Mucosa of stomach (tissue), 1 donor: Measurements from ENCODE around the gene VAPB.
"Not testable (repeated sequence)": the region's sequence is repeated elsewhere in the genome, so short reads cannot be mapped to it uniquely, and the experiment has no call there.

ENCODE experiments used
- H3K27me3 ChIP-seq: one replicate; pipeline ENCODE4 v1.7.0; 2013; ENCODE audit warnings: mild to moderate bottlenecking, low read length; ENCODE audit not compliant: control insufficient read depth, insufficient read depth
- H3K36me3 ChIP-seq: one replicate; pipeline ENCODE4 v1.7.0; 2013; ENCODE audit warnings: low read length; ENCODE audit not compliant: control insufficient read depth, insufficient read depth
- H3K4me1 ChIP-seq: one replicate; pipeline ENCODE4 v1.7.0; 2013; ENCODE audit warnings: mild to moderate bottlenecking, low read length; ENCODE audit not compliant: control insufficient read depth, insufficient read depth
- H3K4me3 ChIP-seq: one replicate; pipeline ENCODE4 v1.7.0; 2013; ENCODE audit warnings: low read length
- H3K9ac ChIP-seq: one replicate; pipeline ENCODE4 v1.7.0; 2013; ENCODE audit warnings: mild to moderate bottlenecking, low read length, moderate library complexity
- H3K9me3 ChIP-seq: one replicate; pipeline ENCODE4 v1.7.0; 2013; ENCODE audit warnings: mild to moderate bottlenecking, low read length, moderate library complexity; ENCODE audit not compliant: control insufficient read depth
- donor health status: Pancreatic carcinoma.

VAPB gene

GRCh38 chr20:58362970-58363369, 26.1 kb upstream of the VAPB start:
- Histone ChIP-seq H3K9me3 (no peaks in the 10 kb centered on the region), H3K4me1 (no peaks in the 10 kb centered on the region), H3K4me3 (no peak overlapping the region), H3K9ac (no peak overlapping the region), H3K27me3 (no peaks in the 10 kb centered on the region), H3K36me3 (no peaks in the 10 kb centered on the region)

- H3K4me1 ChIP-seq, result no peaks in the 10 kb centered on the region
- no peaks in the 10 kb centered on the region for H3K36me3 ChIP-seq
- H3K27me3 ChIP-seq, result no peaks in the 10 kb centered on the region
- no peak overlapping the region for H3K9ac ChIP-seq
- no peak overlapping the region for H3K4me3 ChIP-seq
- H3K9me3 ChIP-seq, result no peaks in the 10 kb centered on the region
Measured at GRCh38 chr20:58366866-58367265, 22.2 kb upstream of the VAPB start.

GRCh38 chr20:58372806-58373205, 16.2 kb upstream of the VAPB start:
- no peaks in the 10 kb centered on the region for H3K4me1 ChIP-seq

GRCh38 chr20:58373296-58373695, 15.7 kb upstream of the VAPB start:
- H3K27me3 ChIP-seq, H3K36me3 ChIP-seq, H3K4me1 ChIP-seq, H3K9ac ChIP-seq, H3K4me3 ChIP-seq, H3K9me3 ChIP-seq: not testable (repeated sequence)

More at GRCh38 chr20:58372806-58373205, 16.2 kb upstream of the VAPB start:
- Histone ChIP-seq H3K4me3 (no peak overlapping the region), H3K36me3 (no peaks in the 10 kb centered on the region), H3K27me3 (no peaks in the 10 kb centered on the region), H3K9ac (no peak overlapping the region), H3K9me3 (no peaks in the 10 kb centered on the region)

GRCh38 chr20:58374027-58374850, 14.8 kb upstream of the VAPB start:
- no peak overlapping the region for H3K4me3 ChIP-seq
- H3K27me3 ChIP-seq, result no peaks in the 10 kb centered on the region
- H3K9me3 ChIP-seq, result no peaks in the 10 kb centered on the region
- no peak overlapping the region for H3K9ac ChIP-seq
- no peaks in the 10 kb centered on the region for H3K4me1 ChIP-seq
- H3K36me3 ChIP-seq, result no peaks in the 10 kb centered on the region

- H3K4me3 ChIP-seq, result no peak overlapping the region
- no peak overlapping the region for H3K9ac ChIP-seq
- H3K9me3 ChIP-seq, result no peaks in the 10 kb centered on the region
- no peaks in the 10 kb centered on the region for H3K36me3 ChIP-seq
- no peaks in the 10 kb centered on the region for H3K27me3 ChIP-seq
- H3K4me1 ChIP-seq, result no peaks in the 10 kb centered on the region
Measured at GRCh38 chr20:58374906-58375758, 13.9 kb upstream of the VAPB start.

- no peaks in the 10 kb centered on the region for H3K4me1 ChIP-seq
- H3K36me3 ChIP-seq, result no peaks in the 10 kb centered on the region
- no peak overlapping the region for H3K9ac ChIP-seq
Measured at GRCh38 chr20:58375759-58376352, 13.2 kb upstream of the VAPB start.

GRCh38 chr20:58377017-58377416, 12.0 kb upstream of the VAPB start:
- no peaks in the 10 kb centered on the region for H3K36me3 ChIP-seq
- H3K27me3 ChIP-seq, result no peaks in the 10 kb centered on the region
- no peak overlapping the region for H3K4me3 ChIP-seq

More at GRCh38 chr20:58375759-58376352, 13.2 kb upstream of the VAPB start:
- Histone ChIP-seq H3K4me3 (no peak overlapping the region), H3K27me3 (no peaks in the 10 kb centered on the region), H3K9me3 (no peaks in the 10 kb centered on the region)

GRCh38 chr20:58377766-58378401, 11.1 kb upstream of the VAPB start:
- Histone ChIP-seq H3K4me3 (no peak overlapping the region), H3K9ac (no peak overlapping the region), H3K27me3 (no peaks in the 10 kb centered on the region), H3K9me3 (no peaks in the 10 kb centered on the region), H3K36me3 (no peaks in the 10 kb centered on the region), H3K4me1 (no peaks in the 10 kb centered on the region)

More at GRCh38 chr20:58377017-58377416, 12.0 kb upstream of the VAPB start:
- no peaks in the 10 kb centered on the region for H3K9me3 ChIP-seq
- no peaks in the 10 kb centered on the region for H3K4me1 ChIP-seq
- H3K9ac ChIP-seq, result no peak overlapping the region

- no peak overlapping the region for H3K4me3 ChIP-seq
- no peak overlapping the region for H3K9ac ChIP-seq
- H3K27me3 ChIP-seq, result no peaks in the 10 kb centered on the region
- no peaks in the 10 kb centered on the region for H3K36me3 ChIP-seq
- no peaks in the 10 kb centered on the region for H3K4me1 ChIP-seq
- no peaks in the 10 kb centered on the region for H3K9me3 ChIP-seq
Measured at GRCh38 chr20:58378704-58379103, 10.3 kb upstream of the VAPB start.

- no peaks in the 10 kb centered on the region for H3K36me3 ChIP-seq
- H3K9me3 ChIP-seq, result no peaks in the 10 kb centered on the region
- no peaks in the 10 kb centered on the region for H3K27me3 ChIP-seq
- H3K4me3 ChIP-seq, result no peak overlapping the region
- H3K4me1 ChIP-seq, result no peaks in the 10 kb centered on the region
- no peak overlapping the region for H3K9ac ChIP-seq
Measured at GRCh38 chr20:58381627-58382026, 7.4 kb upstream of the VAPB start.
